Liver (tissue), 3 donors: ENCODE measurements around the gene ERC1.

Source experiments
- FOXA1 ChIP-seq: IDR thresholded peaks from 2 replicates; pipeline ENCODE4 v1.6.1; 2016; ENCODE audit warnings: antibody characterized with exemption
- GABPA ChIP-seq, 2 donors: IDR thresholded peaks in 1 of 2; conservative IDR thresholded peaks in 1 of 2; 2 replicates each; pipeline ENCODE4 v1.6.1; 2016; ENCODE audit warnings: antibody characterized with exemption in 2 of 2, mild to moderate bottlenecking in 1 of 2, moderate library complexity in 1 of 2
- JUND ChIP-seq, 2 donors: IDR thresholded peaks; 2 replicates each; pipeline ENCODE4 v1.6.1; 2016; ENCODE audit warnings: antibody characterized with exemption in 2 of 2
- SP1 ChIP-seq: IDR thresholded peaks from 2 replicates; pipeline ENCODE4 v1.6.1; 2018; ENCODE audit warnings: antibody characterized with exemption, mild to moderate bottlenecking
- YY1 ChIP-seq: IDR thresholded peaks from 2 replicates; pipeline ENCODE4 v1.6.1; 2016; ENCODE audit warnings: antibody characterized with exemption, mild to moderate bottlenecking
- TF ChIP-seq, protein P1 (sequence below): fragments of 150-350 bp; IDR thresholded peaks from 2 replicates; pipeline ENCODE4 v1.5.1; 2017; ENCODE audit warnings: improper control_type of control experiment, low read depth, low read length; ENCODE audit not compliant: missing input control
- TF ChIP-seq, protein P2 (sequence below): IDR thresholded peaks from 2 replicates; pipeline ENCODE4 v1.6.1; 2016; ENCODE audit warnings: antibody characterized with exemption
- TF ChIP-seq, protein P3 (sequence below): IDR thresholded peaks from 2 replicates; pipeline ENCODE4 v1.6.1; 2016; ENCODE audit warnings: antibody characterized with exemption, mild to moderate bottlenecking
- TF ChIP-seq, protein P4 (sequence below): IDR thresholded peaks from 2 replicates; pipeline ENCODE4 v1.6.1; 2016; ENCODE audit warnings: antibody characterized with exemption
- donor health status: healthy.
- donor health status: healthy.

DNA sequence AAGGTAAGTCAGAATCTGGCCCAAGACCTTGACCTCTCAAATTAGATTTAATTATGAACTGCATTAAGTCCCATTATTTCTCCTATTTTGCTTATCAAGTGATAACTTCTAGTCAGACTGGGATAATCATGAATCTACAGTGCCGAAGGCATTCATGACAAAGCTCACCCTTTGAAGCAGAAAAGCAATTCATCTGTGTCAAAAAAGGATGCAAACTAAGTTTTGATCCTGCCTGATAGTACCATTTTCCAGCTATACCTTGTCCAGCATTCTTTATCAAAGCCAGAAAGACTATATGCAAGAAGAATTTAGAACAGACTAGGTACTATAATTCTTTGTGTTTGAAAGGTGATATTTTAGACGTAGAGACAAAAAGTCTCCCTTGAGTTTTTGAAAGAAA is 335.2 kb downstream of the ERC1 start:
- TF ChIP-seq SP1 (no peak), YY1 (no peak), FOXA1 (no peak), JUND (IDR thresholded peaks at IDR 0.05) (no peak), GABPA (IDR thresholded peaks at IDR 0.05 in 1 of 2, conservative IDR thresholded peaks at IDR 0.05 in 1 of 2) (no peak)
- TF ChIP-seq, protein P1, sequence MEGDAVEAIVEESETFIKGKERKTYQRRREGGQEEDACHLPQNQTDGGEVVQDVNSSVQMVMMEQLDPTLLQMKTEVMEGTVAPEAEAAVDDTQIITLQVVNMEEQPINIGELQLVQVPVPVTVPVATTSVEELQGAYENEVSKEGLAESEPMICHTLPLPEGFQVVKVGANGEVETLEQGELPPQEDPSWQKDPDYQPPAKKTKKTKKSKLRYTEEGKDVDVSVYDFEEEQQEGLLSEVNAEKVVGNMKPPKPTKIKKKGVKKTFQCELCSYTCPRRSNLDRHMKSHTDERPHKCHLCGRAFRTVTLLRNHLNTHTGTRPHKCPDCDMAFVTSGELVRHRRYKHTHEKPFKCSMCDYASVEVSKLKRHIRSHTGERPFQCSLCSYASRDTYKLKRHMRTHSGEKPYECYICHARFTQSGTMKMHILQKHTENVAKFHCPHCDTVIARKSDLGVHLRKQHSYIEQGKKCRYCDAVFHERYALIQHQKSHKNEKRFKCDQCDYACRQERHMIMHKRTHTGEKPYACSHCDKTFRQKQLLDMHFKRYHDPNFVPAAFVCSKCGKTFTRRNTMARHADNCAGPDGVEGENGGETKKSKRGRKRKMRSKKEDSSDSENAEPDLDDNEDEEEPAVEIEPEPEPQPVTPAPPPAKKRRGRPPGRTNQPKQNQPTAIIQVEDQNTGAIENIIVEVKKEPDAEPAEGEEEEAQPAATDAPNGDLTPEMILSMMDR = no peak
- TF ChIP-seq, protein P2, sequence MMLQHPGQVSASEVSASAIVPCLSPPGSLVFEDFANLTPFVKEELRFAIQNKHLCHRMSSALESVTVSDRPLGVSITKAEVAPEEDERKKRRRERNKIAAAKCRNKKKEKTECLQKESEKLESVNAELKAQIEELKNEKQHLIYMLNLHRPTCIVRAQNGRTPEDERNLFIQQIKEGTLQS = no peak
- TF ChIP-seq, protein P3, sequence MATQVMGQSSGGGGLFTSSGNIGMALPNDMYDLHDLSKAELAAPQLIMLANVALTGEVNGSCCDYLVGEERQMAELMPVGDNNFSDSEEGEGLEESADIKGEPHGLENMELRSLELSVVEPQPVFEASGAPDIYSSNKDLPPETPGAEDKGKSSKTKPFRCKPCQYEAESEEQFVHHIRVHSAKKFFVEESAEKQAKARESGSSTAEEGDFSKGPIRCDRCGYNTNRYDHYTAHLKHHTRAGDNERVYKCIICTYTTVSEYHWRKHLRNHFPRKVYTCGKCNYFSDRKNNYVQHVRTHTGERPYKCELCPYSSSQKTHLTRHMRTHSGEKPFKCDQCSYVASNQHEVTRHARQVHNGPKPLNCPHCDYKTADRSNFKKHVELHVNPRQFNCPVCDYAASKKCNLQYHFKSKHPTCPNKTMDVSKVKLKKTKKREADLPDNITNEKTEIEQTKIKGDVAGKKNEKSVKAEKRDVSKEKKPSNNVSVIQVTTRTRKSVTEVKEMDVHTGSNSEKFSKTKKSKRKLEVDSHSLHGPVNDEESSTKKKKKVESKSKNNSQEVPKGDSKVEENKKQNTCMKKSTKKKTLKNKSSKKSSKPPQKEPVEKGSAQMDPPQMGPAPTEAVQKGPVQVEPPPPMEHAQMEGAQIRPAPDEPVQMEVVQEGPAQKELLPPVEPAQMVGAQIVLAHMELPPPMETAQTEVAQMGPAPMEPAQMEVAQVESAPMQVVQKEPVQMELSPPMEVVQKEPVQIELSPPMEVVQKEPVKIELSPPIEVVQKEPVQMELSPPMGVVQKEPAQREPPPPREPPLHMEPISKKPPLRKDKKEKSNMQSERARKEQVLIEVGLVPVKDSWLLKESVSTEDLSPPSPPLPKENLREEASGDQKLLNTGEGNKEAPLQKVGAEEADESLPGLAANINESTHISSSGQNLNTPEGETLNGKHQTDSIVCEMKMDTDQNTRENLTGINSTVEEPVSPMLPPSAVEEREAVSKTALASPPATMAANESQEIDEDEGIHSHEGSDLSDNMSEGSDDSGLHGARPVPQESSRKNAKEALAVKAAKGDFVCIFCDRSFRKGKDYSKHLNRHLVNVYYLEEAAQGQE = no peak
- TF ChIP-seq, protein P4, sequence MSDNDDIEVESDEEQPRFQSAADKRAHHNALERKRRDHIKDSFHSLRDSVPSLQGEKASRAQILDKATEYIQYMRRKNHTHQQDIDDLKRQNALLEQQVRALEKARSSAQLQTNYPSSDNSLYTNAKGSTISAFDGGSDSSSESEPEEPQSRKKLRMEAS = no peak
